ENCODE data around the gene HYDIN.
"Not testable (repeated sequence)": the region's sequence is repeated elsewhere in the genome, so short reads cannot be mapped to it uniquely, and the experiment has no call there.

The HYDIN gene

GRCh38 chr16:71080777-71081176 lies 149.7 kb downstream of the HYDIN start:
- DNase-seq = not testable (repeated sequence)

GRCh38 chr16:71080262-71080661 lies 150.3 kb downstream of the HYDIN start:
- DNase-seq = not testable (repeated sequence)

GRCh38 chr16:71070651-71071050 lies 159.9 kb downstream of the HYDIN start:
- not testable (repeated sequence) for DNase-seq

GRCh38 chr16:71069842-71070241 lies 160.7 kb downstream of the HYDIN start:
- DNase-seq = not testable (repeated sequence)

GRCh38 chr16:71053897-71054609 lies 176.5 kb downstream of the HYDIN start:
- not testable (repeated sequence) for DNase-seq

GRCh38 chr16:71050307-71050706 lies 180.2 kb downstream of the HYDIN start:
- not testable (repeated sequence) for DNase-seq

GRCh38 chr16:71039368-71040111 lies 191.0 kb downstream of the HYDIN start:
- DNase-seq = not testable (repeated sequence)

- DNase-seq = not testable (repeated sequence)
Measured at GRCh38 chr16:71038421-71038820, 192.1 kb downstream of the HYDIN start.

GRCh38 chr16:71037987-71038386 lies 192.5 kb downstream of the HYDIN start:
- not testable (repeated sequence) for DNase-seq

GRCh38 chr16:71028032-71028727 lies 202.3 kb downstream of the HYDIN start:
- not testable (repeated sequence) for DNase-seq

- not testable (repeated sequence) for DNase-seq
Measured at GRCh38 chr16:71027511-71027910, 203.0 kb downstream of the HYDIN start.

- not testable (repeated sequence) for DNase-seq
Measured at GRCh38 chr16:71023851-71024439, 206.6 kb downstream of the HYDIN start.

GRCh38 chr16:71021961-71022537 lies 208.5 kb downstream of the HYDIN start:
- DNase-seq = not testable (repeated sequence)

GRCh38 chr16:71019067-71019682 lies 211.3 kb downstream of the HYDIN start:
- DNase-seq = peak; percentile 57

GRCh38 chr16:71015419-71015818 lies 215.1 kb downstream of the HYDIN start:
- not testable (repeated sequence) for DNase-seq

GRCh38 chr16:71009440-71010223 lies 220.9 kb downstream of the HYDIN start:
- peak; percentile 58 for DNase-seq

GRCh38 chr16:71006516-71006915 lies 224.0 kb downstream of the HYDIN start:
- peak; percentile 12 for DNase-seq

GRCh38 chr16:70999735-71000134 lies 230.8 kb downstream of the HYDIN start:
- peak; percentile 41 for DNase-seq

GRCh38 chr16:70995799-70996198 lies 234.7 kb downstream of the HYDIN start:
- DNase-seq = not testable (repeated sequence)

GRCh38 chr16:70992511-70992910 lies 238.0 kb downstream of the HYDIN start:
- DNase-seq = not testable (repeated sequence)

GRCh38 chr16:70987019-70987715 lies 243.4 kb downstream of the HYDIN start:
- not testable (repeated sequence) for DNase-seq

Data from islet precursor cell (in vitro differentiated cells).